Stimulated activated CD4-positive, alpha-beta T cell treated with anti-CD3 and anti-CD28 coated beads, Interleukin-4, amount 100 ng/mL, for 4 hours (primary cell): ENCODE data around the gene TMEM139.
"Not testable (repeated sequence)": the region's sequence is repeated elsewhere in the genome, so short reads cannot be mapped to it uniquely, and the experiment has no call there.

Experiments
- DNase-seq, 2 experiments: peaks; one replicate each; pipeline ENCODE4 v3.0.0-alpha.2; 2020

The TMEM139 gene

GRCh38 chr7:143289888-143290287 is 5.1 kb downstream of the TMEM139 start:
- DNase-seq, result not testable (repeated sequence)

- no peak for DNase-seq
Observed at GRCh38 chr7:143290293-143290692, 5.5 kb downstream of the TMEM139 start.

- DNase-seq, result no peak
Observed at GRCh38 chr7:143292876-143293275, 8.1 kb downstream of the TMEM139 start.

GRCh38 chr7:143295870-143296269 is 11.1 kb downstream of the TMEM139 start:
- no peak for DNase-seq

- DNase-seq, result no peak
Observed at GRCh38 chr7:143296686-143297085, 11.9 kb downstream of the TMEM139 start.

- no peak for DNase-seq
Observed at GRCh38 chr7:143299346-143299745, 14.6 kb downstream of the TMEM139 start.

GRCh38 chr7:143299840-143300239 is 15.1 kb downstream of the TMEM139 start:
- peak; percentile 55 to 63 for DNase-seq

GRCh38 chr7:143300959-143301935 is 16.5 kb downstream of the TMEM139 start:
- DNase-seq, result no peak

GRCh38 chr7:143303733-143304132 is 19.0 kb downstream of the TMEM139 start:
- no peak for DNase-seq

- no peak for DNase-seq
Observed at GRCh38 chr7:143304938-143305337, 20.2 kb downstream of the TMEM139 start.

- peak; percentile 50 to 65 for DNase-seq
Observed at GRCh38 chr7:143305423-143306070, 20.8 kb downstream of the TMEM139 start.

GRCh38 chr7:143308632-143309031 is 23.9 kb downstream of the TMEM139 start:
- DNase-seq, result no peak

- no peak for DNase-seq
Observed at GRCh38 chr7:143314127-143314526, 29.4 kb downstream of the TMEM139 start.

GRCh38 chr7:143315776-143316175 is 31.0 kb downstream of the TMEM139 start, which contains the start of gene CLCN1:
TSS of gene CLCN1 (plus strand) at chr7:143316111. CDS start at chr7:143316213, 102 bp downstream.
- no peak for DNase-seq

- DNase-seq, result no peak
Observed at GRCh38 chr7:143316492-143316891, 31.7 kb downstream of the TMEM139 start.

GRCh38 chr7:143318661-143319060 is 33.9 kb downstream of the TMEM139 start:
- DNase-seq, result no peak

GRCh38 chr7:143320620-143321019 is 35.9 kb downstream of the TMEM139 start:
- DNase-seq, result no peak

- DNase-seq, result no peak
Observed at GRCh38 chr7:143321242-143321641, 36.5 kb downstream of the TMEM139 start.

- no peak for DNase-seq
Observed at GRCh38 chr7:143321734-143322133, 37.0 kb downstream of the TMEM139 start.

- DNase-seq, result no peak
Observed at GRCh38 chr7:143322760-143323633, 38.2 kb downstream of the TMEM139 start.

- DNase-seq, result no peak
Observed at GRCh38 chr7:143323653-143324052, 38.9 kb downstream of the TMEM139 start.

- DNase-seq, result no peak
Observed at GRCh38 chr7:143325240-143325639, 40.5 kb downstream of the TMEM139 start.

GRCh38 chr7:143327903-143328302 is 43.1 kb downstream of the TMEM139 start:
- no peak for DNase-seq
